GM10248 (cell line): ENCODE results near the gene COQ5.

Experiments
- CTCF ChIA-PET: fragments of 300-600 bp; sonication (Branson Sonifier 250); formaldehyde crosslinking; extraction: SDS; loops from one replicate; lab custom pipeline; 2021; ENCODE audit warnings: antibody characterized with exemption; lab: Yijun Ruan, JAX
- POLR2A ChIA-PET: fragments of 350-650 bp; sonication (Branson Sonifier 250); formaldehyde crosslinking; extraction: SDS; loops from one replicate; lab custom pipeline; 2020; ENCODE audit warnings: antibody characterized with exemption; lab: Yijun Ruan, JAX
- DNase-seq: peaks from one replicate; pipeline ENCODE4 v3.0.0; 2012; ENCODE audit errors: extremely low spot score
- TF ChIP-seq, protein P1 (sequence below): IDR thresholded peaks from 2 replicates; pipeline ENCODE4 v1.5.1; 2012; ENCODE audit warnings: mild to moderate bottlenecking, low read depth; ENCODE audit errors: extremely low read depth, missing control alignments, control extremely low read depth

Gene COQ5

DNA sequence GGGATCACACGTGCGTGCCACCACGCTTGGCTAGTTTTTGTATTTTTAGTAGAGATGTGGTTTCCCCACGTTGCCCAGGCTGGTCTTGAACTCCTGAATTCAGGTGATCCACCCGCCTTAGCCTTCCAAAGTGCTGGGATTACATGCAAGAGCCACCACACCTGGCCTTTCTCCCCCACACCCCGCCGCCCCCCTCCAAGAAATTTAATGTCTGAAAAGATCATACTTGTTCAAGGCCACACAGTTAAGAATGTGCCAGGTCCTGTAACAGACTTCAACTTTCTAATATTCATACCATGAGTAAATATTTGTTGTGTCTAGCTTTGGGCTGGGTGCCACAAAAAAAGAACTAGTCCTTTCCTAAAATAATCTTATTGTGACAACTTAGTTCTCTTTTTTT lies 73.7 kb downstream of the COQ5 start:
- ChIA-PET POLR2A (interaction anchor here (0.7 kb wide), 1 partner anchor 77 kb away, joined by 5 read pairs; no protein-coding TSS in a partner anchor), CTCF (interaction anchor here (4.9 kb wide), 1 partner anchor 13 kb away, joined by 50 read pairs; the partner anchor contains the start of gene SRSF9)
- TF ChIP-seq, protein P1, sequence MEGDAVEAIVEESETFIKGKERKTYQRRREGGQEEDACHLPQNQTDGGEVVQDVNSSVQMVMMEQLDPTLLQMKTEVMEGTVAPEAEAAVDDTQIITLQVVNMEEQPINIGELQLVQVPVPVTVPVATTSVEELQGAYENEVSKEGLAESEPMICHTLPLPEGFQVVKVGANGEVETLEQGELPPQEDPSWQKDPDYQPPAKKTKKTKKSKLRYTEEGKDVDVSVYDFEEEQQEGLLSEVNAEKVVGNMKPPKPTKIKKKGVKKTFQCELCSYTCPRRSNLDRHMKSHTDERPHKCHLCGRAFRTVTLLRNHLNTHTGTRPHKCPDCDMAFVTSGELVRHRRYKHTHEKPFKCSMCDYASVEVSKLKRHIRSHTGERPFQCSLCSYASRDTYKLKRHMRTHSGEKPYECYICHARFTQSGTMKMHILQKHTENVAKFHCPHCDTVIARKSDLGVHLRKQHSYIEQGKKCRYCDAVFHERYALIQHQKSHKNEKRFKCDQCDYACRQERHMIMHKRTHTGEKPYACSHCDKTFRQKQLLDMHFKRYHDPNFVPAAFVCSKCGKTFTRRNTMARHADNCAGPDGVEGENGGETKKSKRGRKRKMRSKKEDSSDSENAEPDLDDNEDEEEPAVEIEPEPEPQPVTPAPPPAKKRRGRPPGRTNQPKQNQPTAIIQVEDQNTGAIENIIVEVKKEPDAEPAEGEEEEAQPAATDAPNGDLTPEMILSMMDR: no peak
- no peak for DNase-seq

- ChIA-PET CTCF (interaction anchor here (1.3 to 6.7 kb wide), 5 partner anchors 10 to 152 kb away, joined by 3 to 38 read pairs (median 8); partner anchors contain the start of gene SIRT4), POLR2A (no interaction called here)
- DNase-seq: peak; percentile 50
- TF ChIP-seq, protein P1: peak; percentile 49
Measured at GRCh38 chr12:120453977-120454376, 75.0 kb downstream of the COQ5 start.
